Astrocyte (in vitro differentiated cells and primary cell): Measurements from ENCODE around the gene SPATA6L. TPM values are rescaled to one million over a fixed set of nuclear protein-coding genes. Genes with fewer than 3 reads are reported as not detected.

ENCODE experiments used
- DNase-seq: peaks from one replicate; pipeline ENCODE4 v3.0.0-alpha.2; 2010; ENCODE audit warnings: low read depth
- FAIRE-seq: peaks from 2 replicates; lab custom pipeline; 2011; peaks lifted over from hg19 to GRCh38; lab: Jason Lieb, UNC
- H2AFZ ChIP-seq: 2 replicates; pipeline ENCODE4 v1.6.0; 2012; ENCODE audit warnings: low read depth, low read length, inconsistent platforms
- H3K27ac ChIP-seq: 2 replicates; pipeline ENCODE4 v1.5.1; 2011; ENCODE audit warnings: low read depth, low read length, inconsistent platforms
- H3K27me3 ChIP-seq: 2 replicates; pipeline ENCODE4 v1.6.0; 2011; ENCODE audit warnings: low read length, inconsistent platforms; ENCODE audit not compliant: insufficient read depth
- H3K36me3 ChIP-seq: 2 replicates; pipeline ENCODE4 v1.5.1; 2011; ENCODE audit warnings: low read length, inconsistent platforms; ENCODE audit not compliant: insufficient read depth
- H3K4me1 ChIP-seq: 2 replicates; pipeline ENCODE4 v1.5.1; 2011; ENCODE audit warnings: low read length, inconsistent platforms; ENCODE audit not compliant: insufficient read depth
- H3K4me2 ChIP-seq: 2 replicates; pipeline ENCODE4 v1.6.0; 2012; ENCODE audit warnings: low read length, inconsistent platforms
- H3K4me3 ChIP-seq: 2 replicates; pipeline ENCODE4 v1.5.1; 2011; ENCODE audit warnings: low read depth, mild to moderate bottlenecking, low read length, inconsistent platforms; ENCODE audit not compliant: insufficient read depth
- H3K79me2 ChIP-seq: 2 replicates; pipeline ENCODE4 v1.6.0; 2012; ENCODE audit warnings: mild to moderate bottlenecking, low read length, inconsistent platforms; ENCODE audit not compliant: insufficient read depth
- H3K9ac ChIP-seq: 2 replicates; pipeline ENCODE4 v1.6.0; 2012; ENCODE audit warnings: mild to moderate bottlenecking, low read length, inconsistent platforms
- H3K9me3 ChIP-seq: 2 replicates; pipeline ENCODE4 v1.5.1; 2012; ENCODE audit warnings: low read depth, mild to moderate bottlenecking, low read length, inconsistent platforms; ENCODE audit not compliant: insufficient read depth
- H4K20me1 ChIP-seq: 2 replicates; pipeline ENCODE4 v1.6.0; 2012; ENCODE audit warnings: low read length, inconsistent platforms; ENCODE audit not compliant: insufficient read depth
- H3K27ac Mint-ChIP-seq: one replicate; pipeline ENCODE4 v1.8.0; 2021; ENCODE audit warnings: mild to moderate bottlenecking, mixed read lengths; ENCODE audit not compliant: unreplicated experiment
- H3K27me3 Mint-ChIP-seq: one replicate; pipeline ENCODE4 v1.8.0; 2021; ENCODE audit warnings: low read depth, mixed read lengths; ENCODE audit not compliant: unreplicated experiment
- H3K36me3 Mint-ChIP-seq: one replicate; pipeline ENCODE4 v1.8.0; 2021; ENCODE audit warnings: low read depth, mixed read lengths; ENCODE audit not compliant: unreplicated experiment
- H3K4me1 Mint-ChIP-seq: one replicate; pipeline ENCODE4 v1.8.0; 2021; ENCODE audit warnings: low read depth, mixed read lengths; ENCODE audit not compliant: unreplicated experiment
- H3K4me3 Mint-ChIP-seq: one replicate; pipeline ENCODE4 v1.8.0; 2021; ENCODE audit warnings: mild to moderate bottlenecking, moderate library complexity, mixed read lengths; ENCODE audit not compliant: unreplicated experiment
- H3K9me3 Mint-ChIP-seq: one replicate; pipeline ENCODE4 v1.8.0; 2021; ENCODE audit warnings: mild to moderate bottlenecking, mixed read lengths; ENCODE audit not compliant: unreplicated experiment
- EZH2 ChIP-seq: IDR thresholded peaks from 2 replicates; pipeline ENCODE4 v1.6.1; 2012; ENCODE audit warnings: mild to moderate bottlenecking, low read length, inconsistent platforms; ENCODE audit not compliant: insufficient read depth
- total RNA-seq: library from RNA; stranded (reverse); gene quantifications from 2 replicates; pipeline ENCODE4 v1.2.1, GENCODE V29; 2021
- TF ChIP-seq, protein P1 (sequence below): IDR thresholded peaks from 2 replicates; pipeline ENCODE4 v1.5.1; 2011; ENCODE audit warnings: low read depth, mild to moderate bottlenecking, inconsistent platforms, low read length, moderate library complexity; ENCODE audit not compliant: insufficient read depth

SPATA6L gene
- total RNA-seq, 1 donor from 2014 or later, result 2.8 TPM

DNA sequence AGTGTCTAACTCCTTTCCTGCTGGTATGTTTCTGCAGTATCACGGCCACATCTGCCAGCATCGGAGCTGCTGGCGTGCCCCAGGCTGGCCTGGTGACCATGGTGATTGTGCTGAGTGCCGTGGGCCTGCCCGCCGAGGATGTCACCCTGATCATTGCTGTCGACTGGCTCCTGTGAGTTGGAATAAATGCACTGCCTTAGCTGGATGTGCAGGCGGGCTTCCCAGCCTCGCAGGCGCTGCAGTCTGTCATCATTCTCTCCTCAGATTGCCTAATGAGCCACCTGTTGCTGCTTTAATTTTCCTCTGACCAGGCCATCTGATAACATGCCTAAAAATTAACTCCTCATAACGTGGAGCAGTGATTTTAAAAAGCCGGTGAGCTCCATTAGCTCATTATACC, 83.3 kb downstream of the SPATA6L start:
- no peak overlapping the region for H2AFZ ChIP-seq
- H3K27me3 Mint-ChIP-seq, result no peaks in the 10 kb centered on the region
- H3K36me3 Mint-ChIP-seq, result peaks cover 17% of the 10 kb centered on the region
- H3K9ac ChIP-seq, result no peak overlapping the region
- H3K9me3 Mint-ChIP-seq, result peaks cover 3% of the 10 kb centered on the region
- H4K20me1 ChIP-seq, result no peaks in the 10 kb centered on the region
- H3K4me3 ChIP-seq, result no peak overlapping the region
- no peak overlapping the region for H3K4me2 ChIP-seq
- DNase-seq (no peak), FAIRE-seq (no peak)
- H3K27ac ChIP-seq, result no peak overlapping the region
- no peaks in the 10 kb centered on the region for H3K36me3 ChIP-seq
- H3K4me1 ChIP-seq, result no peaks in the 10 kb centered on the region
- no peaks in the 10 kb centered on the region for H3K79me2 ChIP-seq
- no peak for TF ChIP-seq EZH2
- TF ChIP-seq, protein P1, sequence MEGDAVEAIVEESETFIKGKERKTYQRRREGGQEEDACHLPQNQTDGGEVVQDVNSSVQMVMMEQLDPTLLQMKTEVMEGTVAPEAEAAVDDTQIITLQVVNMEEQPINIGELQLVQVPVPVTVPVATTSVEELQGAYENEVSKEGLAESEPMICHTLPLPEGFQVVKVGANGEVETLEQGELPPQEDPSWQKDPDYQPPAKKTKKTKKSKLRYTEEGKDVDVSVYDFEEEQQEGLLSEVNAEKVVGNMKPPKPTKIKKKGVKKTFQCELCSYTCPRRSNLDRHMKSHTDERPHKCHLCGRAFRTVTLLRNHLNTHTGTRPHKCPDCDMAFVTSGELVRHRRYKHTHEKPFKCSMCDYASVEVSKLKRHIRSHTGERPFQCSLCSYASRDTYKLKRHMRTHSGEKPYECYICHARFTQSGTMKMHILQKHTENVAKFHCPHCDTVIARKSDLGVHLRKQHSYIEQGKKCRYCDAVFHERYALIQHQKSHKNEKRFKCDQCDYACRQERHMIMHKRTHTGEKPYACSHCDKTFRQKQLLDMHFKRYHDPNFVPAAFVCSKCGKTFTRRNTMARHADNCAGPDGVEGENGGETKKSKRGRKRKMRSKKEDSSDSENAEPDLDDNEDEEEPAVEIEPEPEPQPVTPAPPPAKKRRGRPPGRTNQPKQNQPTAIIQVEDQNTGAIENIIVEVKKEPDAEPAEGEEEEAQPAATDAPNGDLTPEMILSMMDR, result no peak
- no peak overlapping the region for H3K27ac Mint-ChIP-seq
- H3K27me3 ChIP-seq, result no peaks in the 10 kb centered on the region
- H3K4me1 Mint-ChIP-seq, result no peaks in the 10 kb centered on the region
- no peaks in the 10 kb centered on the region for H3K9me3 ChIP-seq
- H3K4me3 Mint-ChIP-seq, result no peak overlapping the region

GRCh38 chr9:4581861-4582565, 84.3 kb downstream of the SPATA6L start:
- Mint-ChIP-seq H3K4me1 (no peaks in the 10 kb centered on the region), H3K4me3 (no peak overlapping the region), H3K9me3 (peaks cover 6% of the 10 kb centered on the region), H3K27me3 (no peaks in the 10 kb centered on the region), H3K36me3 (peaks cover 17% of the 10 kb centered on the region), H3K27ac (no peak overlapping the region)
- DNase-seq (no peak), FAIRE-seq (no peak)
- Histone ChIP-seq H3K4me1 (no peaks in the 10 kb centered on the region), H3K4me3 (no peak overlapping the region), H2AFZ (no peak overlapping the region), H3K27ac (no peak overlapping the region), H3K27me3 (no peaks in the 10 kb centered on the region), H3K4me2 (no peak overlapping the region), H4K20me1 (no peaks in the 10 kb centered on the region), H3K9me3 (no peaks in the 10 kb centered on the region), H3K9ac (no peak overlapping the region), H3K36me3 (no peaks in the 10 kb centered on the region), H3K79me2 (no peaks in the 10 kb centered on the region)
- TF ChIP-seq, protein P1, result no peak
- TF ChIP-seq EZH2, result no peak
